ENCODE data around the gene NUBP2. TPM values are rescaled to one million over a fixed set of nuclear protein-coding genes. Genes with fewer than 3 reads are reported as not detected.

The NUBP2 gene
- total and polyA plus RNA-seq, 2 donors (not counting 1 experiment from before 2014, with no cell fraction given), result 13.5 to 43.6 TPM

GRCh38 chr16:1749152-1750117, 33.3 kb upstream of the NUBP2 start:
- Histone ChIP-seq H3K27me3 (ENCODE audit: control insufficient read depth, insufficient read depth, low read length) (no peaks in the 10 kb centered on the region), H3K36me3 (ENCODE audit: control insufficient read depth, insufficient read depth, low read length) (peaks cover 22% of the 10 kb centered on the region), H3K4me3 (replicated peaks in 1 of 4; ENCODE audit: control extremely low read depth in 1 of 4, insufficient read depth in 1 of 4, low read depth in 3 of 4, low read length in 4 of 4) (no peak overlapping the region), H3K79me2 (ENCODE audit: control insufficient read depth, insufficient read depth, low read length) (no peaks in the 10 kb centered on the region), H2AFZ (ENCODE audit: low read length) (no peak overlapping the region), H3K4me2 (ENCODE audit: extremely low read depth, insufficient read depth, low read length) (no peak overlapping the region), H3K4me1 (ENCODE audit: control insufficient read depth, extremely low read depth, insufficient read depth, low read length) (no peaks in the 10 kb centered on the region), H3K9ac (ENCODE audit: insufficient read depth, low read length) (no peak overlapping the region), H4K20me1 (ENCODE audit: control insufficient read depth, extremely low read depth, insufficient read depth, low read length) (no peaks in the 10 kb centered on the region), H3K27ac (ENCODE audit: insufficient read depth, low read length) (no peak overlapping the region), H3K9me3 (ENCODE audit: control insufficient read depth, insufficient read depth, low read depth, low read length) (no peaks in the 10 kb centered on the region)
- TF ChIP-seq CTCF (conservative IDR thresholded peaks at IDR 0.05 in 1 of 2, IDR thresholded peaks at IDR 0.05 in 1 of 2; ENCODE audit: low read depth in 1 of 2, low read length in 2 of 2) (no peak), EZH2 (IDR thresholded peaks at IDR 0.05; ENCODE audit: low read length, missing control alignments) (no peak)
- DNase-seq (ENCODE audit: low read depth in 2 of 2), result peak in 1 of 2 donors; percentile 35

GRCh38 chr16:1751946-1752345, 30.8 kb upstream of the NUBP2 start:
- TF ChIP-seq CTCF (conservative IDR thresholded peaks at IDR 0.05 in 1 of 2, IDR thresholded peaks at IDR 0.05 in 1 of 2; ENCODE audit: low read depth in 1 of 2, low read length in 2 of 2) (no peak), EZH2 (IDR thresholded peaks at IDR 0.05; ENCODE audit: low read length, missing control alignments) (no peak)
- Histone ChIP-seq H3K9ac (ENCODE audit: insufficient read depth, low read length) (no peak overlapping the region), H3K4me1 (ENCODE audit: control insufficient read depth, extremely low read depth, insufficient read depth, low read length) (no peaks in the 10 kb centered on the region), H3K27me3 (ENCODE audit: control insufficient read depth, insufficient read depth, low read length) (no peaks in the 10 kb centered on the region), H2AFZ (ENCODE audit: low read length) (no peak overlapping the region), H3K36me3 (ENCODE audit: control insufficient read depth, insufficient read depth, low read length) (peaks cover 20% of the 10 kb centered on the region), H3K79me2 (ENCODE audit: control insufficient read depth, insufficient read depth, low read length) (no peaks in the 10 kb centered on the region), H3K4me3 (replicated peaks in 1 of 4; ENCODE audit: control extremely low read depth in 1 of 4, insufficient read depth in 1 of 4, low read depth in 3 of 4, low read length in 4 of 4) (no peak overlapping the region), H3K9me3 (ENCODE audit: control insufficient read depth, insufficient read depth, low read depth, low read length) (no peaks in the 10 kb centered on the region), H4K20me1 (ENCODE audit: control insufficient read depth, extremely low read depth, insufficient read depth, low read length) (no peaks in the 10 kb centered on the region), H3K27ac (ENCODE audit: insufficient read depth, low read length) (no peak overlapping the region), H3K4me2 (ENCODE audit: extremely low read depth, insufficient read depth, low read length) (no peak overlapping the region)
- no peak for DNase-seq (ENCODE audit: low read depth in 2 of 2)

- H3K27ac ChIP-seq (ENCODE audit: insufficient read depth, low read length), result no peak overlapping the region
- H3K9ac ChIP-seq (ENCODE audit: insufficient read depth, low read length), result no peak overlapping the region
- H3K4me2 ChIP-seq (ENCODE audit: extremely low read depth, insufficient read depth, low read length), result no peak overlapping the region
- TF ChIP-seq CTCF (conservative IDR thresholded peaks at IDR 0.05 in 1 of 2, IDR thresholded peaks at IDR 0.05 in 1 of 2; ENCODE audit: low read depth in 1 of 2, low read length in 2 of 2) (no peak), EZH2 (IDR thresholded peaks at IDR 0.05; ENCODE audit: low read length, missing control alignments) (no peak)
- DNase-seq (ENCODE audit: low read depth in 2 of 2), result no peak
- no peaks in the 10 kb centered on the region for H3K79me2 ChIP-seq (ENCODE audit: control insufficient read depth, insufficient read depth, low read length)
- no peak overlapping the region for H3K4me3 ChIP-seq (replicated peaks in 1 of 4; ENCODE audit: control extremely low read depth in 1 of 4, insufficient read depth in 1 of 4, low read depth in 3 of 4, low read length in 4 of 4)
- H4K20me1 ChIP-seq (ENCODE audit: control insufficient read depth, extremely low read depth, insufficient read depth, low read length), result no peaks in the 10 kb centered on the region
- H3K4me1 ChIP-seq (ENCODE audit: control insufficient read depth, extremely low read depth, insufficient read depth, low read length), result no peaks in the 10 kb centered on the region
- no peaks in the 10 kb centered on the region for H3K27me3 ChIP-seq (ENCODE audit: control insufficient read depth, insufficient read depth, low read length)
- H3K36me3 ChIP-seq (ENCODE audit: control insufficient read depth, insufficient read depth, low read length), result peaks cover 17% of the 10 kb centered on the region
- H2AFZ ChIP-seq (ENCODE audit: low read length), result no peak overlapping the region
- no peaks in the 10 kb centered on the region for H3K9me3 ChIP-seq (ENCODE audit: control insufficient read depth, insufficient read depth, low read depth, low read length)
Observed at GRCh38 chr16:1752853-1753252, 29.9 kb upstream of the NUBP2 start.

All from fibroblast of lung (primary cell).